Activated naive CD4-positive, alpha-beta T cell treated with anti-CD3 and anti-CD28 coated beads, Interleukin-2, amount 50 U/mL, for 24 hours (primary cell): ENCODE measurements around the gene PAQR8.
"Not testable (repeated sequence)": the region's sequence is repeated elsewhere in the genome, so short reads cannot be mapped to it uniquely, and the experiment has no call there.

Experiments
- H3K27ac Mint-ChIP-seq: one replicate; pipeline ENCODE4 v1.8.0; 2021; ENCODE audit warnings: mild to moderate bottlenecking, mixed read lengths
- H3K27me3 Mint-ChIP-seq: one replicate; pipeline ENCODE4 v1.8.0; 2021; ENCODE audit warnings: mixed read lengths
- H3K36me3 Mint-ChIP-seq: one replicate; pipeline ENCODE4 v1.8.0; 2021; ENCODE audit warnings: mixed read lengths
- H3K4me1 Mint-ChIP-seq: one replicate; pipeline ENCODE4 v1.8.0; 2021; ENCODE audit warnings: mixed read lengths
- H3K4me3 Mint-ChIP-seq: one replicate; pipeline ENCODE4 v1.8.0; 2021; ENCODE audit warnings: mild to moderate bottlenecking, mixed read lengths
- H3K9me3 Mint-ChIP-seq: one replicate; pipeline ENCODE4 v1.8.0; 2021; ENCODE audit warnings: mixed read lengths

Gene PAQR8

GRCh38 chr6:52384145-52384766 lies 22.3 kb downstream of the PAQR8 start:
- Mint-ChIP-seq H3K36me3 (peaks cover 23% of the 10 kb centered on the region), H3K9me3 (peaks cover 7% of the 10 kb centered on the region), H3K27ac (peak overlapping the region; percentile 60), H3K4me1 (peaks cover 74% of the 10 kb centered on the region), H3K27me3 (no peaks in the 10 kb centered on the region), H3K4me3 (no peak overlapping the region)

GRCh38 chr6:52385074-52385473 lies 23.1 kb downstream of the PAQR8 start:
- Mint-ChIP-seq H3K4me1 (peaks cover 78% of the 10 kb centered on the region), H3K9me3 (peaks cover 7% of the 10 kb centered on the region), H3K36me3 (peaks cover 21% of the 10 kb centered on the region), H3K27ac (peak overlapping the region; percentile 85), H3K4me3 (peak overlapping the region; percentile 23), H3K27me3 (no peaks in the 10 kb centered on the region)

GRCh38 chr6:52388119-52388518 lies 26.2 kb downstream of the PAQR8 start:
- H3K9me3 Mint-ChIP-seq, H3K27ac Mint-ChIP-seq, H3K4me3 Mint-ChIP-seq, H3K27me3 Mint-ChIP-seq: not testable (repeated sequence)
- H3K36me3 Mint-ChIP-seq = peaks cover 15% of the 10 kb centered on the region
- H3K4me1 Mint-ChIP-seq = peaks cover 84% of the 10 kb centered on the region

- no peaks in the 10 kb centered on the region for H3K27me3 Mint-ChIP-seq
- peak overlapping the region; percentile 96 for H3K27ac Mint-ChIP-seq
- H3K4me3 Mint-ChIP-seq = peak overlapping the region; percentile 78
- peaks cover 88% of the 10 kb centered on the region for H3K4me1 Mint-ChIP-seq
- peaks cover 5% of the 10 kb centered on the region for H3K9me3 Mint-ChIP-seq
- H3K36me3 Mint-ChIP-seq = peaks cover 15% of the 10 kb centered on the region
Measured at GRCh38 chr6:52388790-52389189, 26.8 kb downstream of the PAQR8 start.

GRCh38 chr6:52389264-52389625 lies 27.3 kb downstream of the PAQR8 start:
- H3K4me1 Mint-ChIP-seq = peaks cover 88% of the 10 kb centered on the region
- H3K9me3 Mint-ChIP-seq = no peaks in the 10 kb centered on the region
- H3K36me3 Mint-ChIP-seq = peaks cover 13% of the 10 kb centered on the region
- no peaks in the 10 kb centered on the region for H3K27me3 Mint-ChIP-seq
- peak overlapping the region; percentile 96 for H3K27ac Mint-ChIP-seq
- peak overlapping the region; percentile 78 for H3K4me3 Mint-ChIP-seq

DNA sequence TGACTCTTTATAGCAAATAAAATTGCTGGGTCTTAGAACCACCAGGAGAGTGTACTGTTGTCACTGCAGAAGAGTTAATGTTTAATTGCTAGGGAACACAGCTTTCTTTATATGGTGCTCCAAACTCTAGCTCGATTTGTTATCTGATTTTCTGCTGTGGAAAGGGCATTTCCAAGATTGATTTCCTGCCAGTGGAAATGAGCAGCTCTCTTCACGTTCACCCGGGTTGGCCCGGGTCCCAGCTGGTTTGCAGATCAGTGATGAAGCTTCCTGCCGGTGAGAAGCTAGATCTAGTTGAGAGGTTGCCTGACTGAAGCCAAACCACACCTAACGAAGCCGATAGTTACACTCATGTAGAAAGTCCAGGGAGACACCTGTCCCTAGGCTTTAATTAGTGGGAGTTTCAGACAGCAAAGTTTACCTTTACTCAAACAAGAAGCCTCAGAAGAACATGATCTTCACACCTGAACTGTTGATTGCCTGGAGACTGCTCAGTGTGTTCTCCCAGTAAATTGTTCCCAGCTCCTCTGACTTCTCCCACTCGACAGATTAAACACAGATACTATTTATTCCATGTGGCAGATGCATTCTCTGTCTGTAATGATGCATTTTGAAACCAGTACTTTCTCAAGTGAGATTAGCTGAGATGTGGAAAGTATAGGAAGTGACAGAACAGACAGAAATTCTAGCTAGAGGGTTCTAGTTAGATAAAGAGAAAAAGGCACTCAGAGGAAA lies 27.8 kb downstream of the PAQR8 start:
- peaks cover 88% of the 10 kb centered on the region for H3K4me1 Mint-ChIP-seq

GRCh38 chr6:52390361-52390727 lies 28.4 kb downstream of the PAQR8 start:
- peaks cover 5% of the 10 kb centered on the region for H3K36me3 Mint-ChIP-seq
- peak overlapping the region; percentile 78 for H3K4me3 Mint-ChIP-seq
- no peaks in the 10 kb centered on the region for H3K9me3 Mint-ChIP-seq
- peaks cover 86% of the 10 kb centered on the region for H3K4me1 Mint-ChIP-seq
- H3K27me3 Mint-ChIP-seq = no peaks in the 10 kb centered on the region
- H3K27ac Mint-ChIP-seq = peak overlapping the region; percentile 96

More for the DNA sequence above, 27.8 kb downstream of the PAQR8 start:
- Mint-ChIP-seq H3K4me3 (peak overlapping the region; percentile 78), H3K36me3 (peaks cover 10% of the 10 kb centered on the region), H3K9me3 (no peaks in the 10 kb centered on the region), H3K27ac (peak overlapping the region; percentile 96), H3K27me3 (no peaks in the 10 kb centered on the region)

- peak overlapping the region; percentile 96 for H3K27ac Mint-ChIP-seq
- peak overlapping the region; percentile 15 for H3K4me3 Mint-ChIP-seq
- H3K4me1 Mint-ChIP-seq = peaks cover 86% of the 10 kb centered on the region
- peaks cover 9% of the 10 kb centered on the region for H3K9me3 Mint-ChIP-seq
- no peaks in the 10 kb centered on the region for H3K27me3 Mint-ChIP-seq
- H3K36me3 Mint-ChIP-seq = peaks cover 5% of the 10 kb centered on the region
Measured at GRCh38 chr6:52391599-52391998, 29.6 kb downstream of the PAQR8 start.

- Mint-ChIP-seq H3K9me3 (peaks cover 10% of the 10 kb centered on the region), H3K4me1 (peaks cover 95% of the 10 kb centered on the region), H3K36me3 (peaks cover 5% of the 10 kb centered on the region), H3K4me3 (peak overlapping the region; percentile 49), H3K27me3 (no peaks in the 10 kb centered on the region), H3K27ac (peak overlapping the region; percentile 89)
Measured at GRCh38 chr6:52392944-52393343, 31.0 kb downstream of the PAQR8 start.

DNA sequence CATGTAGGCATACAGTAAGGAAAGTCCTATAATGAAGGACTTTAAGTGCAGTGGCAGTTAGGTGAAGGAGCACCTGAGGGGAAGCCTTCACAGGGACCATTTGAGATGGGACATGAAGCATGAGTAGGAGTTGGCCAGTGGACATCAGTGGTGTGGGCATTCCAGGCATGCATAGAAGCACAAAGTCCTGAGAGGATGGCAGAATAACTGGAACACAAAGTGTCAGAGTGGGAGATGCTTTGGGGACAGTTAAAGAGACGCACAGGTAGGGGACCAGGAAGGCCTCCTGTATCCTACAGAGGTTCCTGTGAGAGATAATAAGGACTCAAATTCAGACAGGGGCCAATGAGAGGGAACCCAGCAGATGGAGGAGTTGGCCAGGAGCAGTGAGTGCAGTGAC lies 31.8 kb downstream of the PAQR8 start:
- peaks cover 98% of the 10 kb centered on the region for H3K4me1 Mint-ChIP-seq
- peaks cover 10% of the 10 kb centered on the region for H3K9me3 Mint-ChIP-seq
- H3K27ac Mint-ChIP-seq = peak overlapping the region; percentile 94
- H3K27me3 Mint-ChIP-seq = no peaks in the 10 kb centered on the region
- peaks cover 5% of the 10 kb centered on the region for H3K36me3 Mint-ChIP-seq
- peak overlapping the region; percentile 68 for H3K4me3 Mint-ChIP-seq

DNA sequence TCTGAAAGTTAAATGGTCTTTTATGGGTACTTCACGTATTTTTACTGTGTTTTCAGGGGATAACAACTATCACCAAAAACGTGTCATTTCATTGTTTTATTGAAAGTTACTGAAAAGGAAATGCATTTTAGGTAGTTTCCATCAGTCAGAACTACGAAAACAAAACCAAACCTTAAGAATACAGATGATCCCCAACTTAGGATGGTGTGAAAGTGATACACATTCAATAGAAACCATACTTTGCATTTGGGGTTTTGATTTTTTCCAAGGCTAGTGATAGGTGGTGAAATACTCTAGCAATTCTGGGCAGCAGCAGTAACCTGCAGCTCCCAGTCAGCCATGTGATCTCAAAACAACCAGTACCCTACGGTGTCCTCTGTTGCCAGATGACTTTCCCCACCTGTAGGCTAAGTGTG lies 32.3 kb downstream of the PAQR8 start:
- Mint-ChIP-seq H3K27me3 (no peaks in the 10 kb centered on the region), H3K27ac (peak overlapping the region; percentile 94), H3K9me3 (peaks cover 10% of the 10 kb centered on the region), H3K4me1 (peaks cover 98% of the 10 kb centered on the region), H3K36me3 (peaks cover 5% of the 10 kb centered on the region), H3K4me3 (peak overlapping the region; percentile 68)

DNA sequence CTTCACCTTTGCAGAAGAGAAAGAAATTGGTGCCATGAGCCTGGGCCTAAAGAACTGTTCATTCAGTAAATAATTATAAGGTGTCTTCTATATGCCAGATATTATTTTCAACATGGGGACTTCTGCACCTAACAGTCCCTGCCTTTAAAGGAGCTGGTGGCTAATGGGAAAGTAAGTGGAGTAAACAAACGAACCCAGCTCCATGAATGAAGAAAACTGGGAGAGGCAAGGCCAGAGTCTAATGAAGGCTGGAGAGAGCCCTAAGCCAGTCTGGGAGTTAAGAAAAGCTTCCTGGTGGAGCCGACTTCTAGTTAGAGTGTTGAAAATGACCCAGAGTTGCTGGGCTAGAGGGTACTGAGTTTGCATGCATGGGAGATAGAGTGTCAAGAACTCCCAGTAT lies 34.0 kb downstream of the PAQR8 start:
- Mint-ChIP-seq H3K9me3 (peaks cover 10% of the 10 kb centered on the region), H3K27ac (peak overlapping the region; percentile 95), H3K4me3 (peak overlapping the region; percentile 12), H3K27me3 (no peaks in the 10 kb centered on the region), H3K36me3 (peaks cover 5% of the 10 kb centered on the region), H3K4me1 (peaks cover 98% of the 10 kb centered on the region)

DNA sequence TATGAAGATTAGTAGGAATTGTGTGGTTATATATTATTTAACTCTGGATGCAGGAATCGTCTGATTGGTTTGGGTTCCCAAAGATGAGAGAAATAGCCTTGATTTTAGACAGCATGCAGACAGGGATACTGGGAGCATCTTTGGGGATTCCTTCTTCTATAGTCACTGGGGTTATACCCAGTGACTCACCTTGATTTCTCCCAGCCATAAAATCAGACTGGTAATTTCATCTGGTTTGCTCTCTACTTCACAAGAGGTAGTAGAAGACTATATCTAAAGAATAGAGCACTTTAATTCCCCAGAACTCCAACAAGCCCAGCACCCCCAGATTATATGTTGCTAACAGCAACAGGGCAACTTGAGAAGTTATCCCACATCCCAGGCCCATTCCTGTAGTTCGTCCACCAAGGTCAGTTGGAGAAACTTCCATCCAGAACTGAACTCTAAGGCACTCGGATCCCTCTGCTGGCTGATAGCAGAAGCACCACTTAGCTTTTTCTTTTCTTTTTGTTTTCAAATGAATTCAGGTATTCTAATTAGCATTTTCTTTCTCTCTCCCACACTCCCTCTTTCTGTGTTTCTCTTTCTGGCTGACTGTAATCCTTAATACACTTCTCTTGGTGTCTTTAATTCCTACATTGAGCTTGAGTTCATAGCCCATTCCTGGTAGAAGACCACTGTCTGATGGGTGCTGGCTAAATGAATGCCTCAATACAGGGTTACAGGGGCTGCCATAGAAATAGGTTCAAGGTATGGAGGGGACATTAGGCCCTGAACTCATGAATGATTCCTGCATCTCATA lies 37.8 kb downstream of the PAQR8 start:
- no peaks in the 10 kb centered on the region for H3K27me3 Mint-ChIP-seq
- H3K36me3 Mint-ChIP-seq = peaks cover 19% of the 10 kb centered on the region
- peaks cover 87% of the 10 kb centered on the region for H3K4me1 Mint-ChIP-seq
- peak overlapping the region; percentile 56 for H3K4me3 Mint-ChIP-seq
- H3K9me3 Mint-ChIP-seq = peaks cover 10% of the 10 kb centered on the region
- H3K27ac Mint-ChIP-seq = peak overlapping the region; percentile 96

DNA sequence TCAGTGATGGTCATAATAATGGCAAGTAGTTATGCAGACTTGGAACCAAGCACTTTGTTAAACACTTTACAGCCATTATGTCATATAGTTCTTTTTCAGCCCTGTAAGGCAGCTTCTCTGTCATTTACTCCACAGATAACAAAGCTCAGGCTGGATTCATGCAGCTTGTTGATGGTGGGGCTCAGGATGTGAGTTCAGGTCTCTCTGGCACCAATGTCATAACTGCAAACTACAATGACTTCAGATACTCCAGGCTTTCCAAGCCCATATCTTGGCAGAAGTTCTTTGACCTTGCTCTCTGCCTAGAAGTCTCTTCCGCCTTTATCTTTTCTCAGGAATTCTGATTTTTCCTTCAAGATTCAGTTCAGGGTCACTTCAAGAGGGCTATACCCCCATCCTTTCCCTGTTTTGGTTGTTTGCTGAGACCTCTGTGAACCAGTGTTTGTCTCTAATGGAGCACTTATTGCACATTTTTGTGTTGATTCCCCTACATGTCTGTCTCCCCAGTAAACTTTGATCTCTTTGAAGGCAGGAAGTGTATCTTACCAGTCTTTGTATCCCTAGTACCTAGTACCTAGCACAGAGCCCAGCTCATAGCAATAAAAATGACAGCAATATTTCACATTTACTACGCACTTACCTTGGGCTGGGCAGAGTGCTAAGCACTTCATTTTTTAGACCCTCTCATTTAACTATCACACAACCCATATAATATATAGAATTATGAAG lies 38.5 kb downstream of the PAQR8 start:
- peaks cover 82% of the 10 kb centered on the region for H3K4me1 Mint-ChIP-seq
- H3K4me3 Mint-ChIP-seq = peak overlapping the region; percentile 77
- no peaks in the 10 kb centered on the region for H3K27me3 Mint-ChIP-seq
- peaks cover 19% of the 10 kb centered on the region for H3K36me3 Mint-ChIP-seq
- peaks cover 10% of the 10 kb centered on the region for H3K9me3 Mint-ChIP-seq
- H3K27ac Mint-ChIP-seq = peak overlapping the region; percentile 96

GRCh38 chr6:52403086-52403485 lies 41.1 kb downstream of the PAQR8 start:
- Mint-ChIP-seq H3K4me1 (peaks cover 72% of the 10 kb centered on the region), H3K4me3 (no peak overlapping the region), H3K27me3 (no peaks in the 10 kb centered on the region), H3K27ac (no peak overlapping the region), H3K9me3 (no peaks in the 10 kb centered on the region), H3K36me3 (peaks cover 14% of the 10 kb centered on the region)
